HS-27A (cell line): ENCODE results near the gene UTF1.
"Not testable (repeated sequence)": the region's sequence is repeated elsewhere in the genome, so short reads cannot be mapped to it uniquely, and the experiment has no call there.

Experiments used
- DNase-seq: peaks from one replicate; pipeline ENCODE4 v3.0.0-alpha.2; 2012; ENCODE audit warnings: low read depth, missing footprints

UTF1 gene

DNA sequence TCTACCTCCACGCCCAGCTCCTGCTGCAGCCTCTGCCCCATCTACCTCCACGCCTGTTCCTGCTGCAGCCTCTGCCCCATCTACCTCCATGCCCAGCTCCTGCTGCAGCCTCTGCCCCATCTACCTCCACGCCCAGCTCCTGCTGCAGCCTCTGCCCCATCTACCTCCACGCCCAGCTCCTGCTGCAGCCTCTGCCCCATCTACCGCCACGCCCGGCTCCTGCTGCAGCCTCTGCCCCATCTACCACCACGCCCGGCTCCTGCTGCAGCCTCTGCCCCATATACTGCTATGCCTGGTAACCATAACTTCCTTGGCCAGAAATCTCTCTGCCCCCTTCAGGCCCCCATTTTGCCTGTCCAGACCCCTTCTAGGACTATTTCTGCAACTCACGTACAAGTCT lies 35.0 kb downstream of the UTF1 start:
- DNase-seq = not testable (repeated sequence)

DNA sequence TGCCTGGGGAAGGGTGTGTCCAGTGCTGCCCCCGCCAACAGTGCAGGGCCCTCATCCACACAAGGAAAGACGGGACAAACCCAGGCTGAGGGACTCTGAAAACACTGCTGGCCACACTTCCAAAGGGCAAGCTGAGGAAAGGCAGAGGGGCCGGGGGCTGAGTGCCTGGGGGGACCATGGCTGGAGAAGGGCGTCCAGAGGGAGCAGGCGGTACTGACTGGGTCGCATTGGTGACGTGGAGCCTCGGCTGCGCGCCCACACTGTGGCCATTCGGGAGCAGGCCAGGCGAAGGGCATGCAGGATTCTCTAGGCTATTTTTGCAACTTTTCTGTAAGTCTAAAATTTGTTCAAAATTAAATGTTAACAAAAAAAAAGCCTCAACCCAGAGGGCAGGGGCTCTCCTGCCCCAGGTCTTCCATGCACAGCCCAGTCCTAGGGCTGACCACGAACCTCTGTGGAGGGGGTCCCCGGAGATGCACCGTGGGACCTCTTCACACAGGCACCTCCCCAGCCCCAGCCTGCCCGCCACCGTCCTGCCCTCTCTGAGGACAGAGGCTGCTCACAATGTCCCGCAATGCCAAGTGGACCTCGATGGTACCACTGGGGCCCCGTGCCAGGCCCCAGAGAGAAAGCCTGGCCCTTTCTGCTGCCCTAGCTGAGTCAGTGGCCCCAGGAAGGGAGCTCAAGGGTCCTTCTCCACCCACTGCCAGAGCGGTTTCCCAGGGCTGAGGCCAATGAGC lies 36.2 kb downstream of the UTF1 start:
- no peak for DNase-seq

DNA sequence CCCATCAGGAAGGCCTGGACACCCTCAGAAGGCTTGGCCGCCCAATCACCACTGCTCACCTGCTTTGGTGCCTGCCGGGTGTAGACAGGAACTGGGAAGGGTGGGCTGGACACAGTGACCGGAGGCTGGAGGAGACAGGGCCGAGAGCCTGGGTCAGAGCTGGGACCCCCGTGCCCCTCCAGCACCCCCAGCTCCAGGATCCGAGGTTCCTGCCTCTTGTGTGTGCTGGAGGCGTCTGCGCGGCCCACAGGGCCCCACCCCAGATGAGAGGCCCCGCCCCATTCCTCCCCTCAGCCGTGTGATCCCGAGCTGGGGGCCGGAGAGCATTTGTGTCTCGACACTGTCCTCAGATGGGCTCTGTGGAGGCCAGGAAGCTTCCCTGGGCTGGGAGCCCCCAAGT lies 37.3 kb downstream of the UTF1 start:
- no peak for DNase-seq

DNA sequence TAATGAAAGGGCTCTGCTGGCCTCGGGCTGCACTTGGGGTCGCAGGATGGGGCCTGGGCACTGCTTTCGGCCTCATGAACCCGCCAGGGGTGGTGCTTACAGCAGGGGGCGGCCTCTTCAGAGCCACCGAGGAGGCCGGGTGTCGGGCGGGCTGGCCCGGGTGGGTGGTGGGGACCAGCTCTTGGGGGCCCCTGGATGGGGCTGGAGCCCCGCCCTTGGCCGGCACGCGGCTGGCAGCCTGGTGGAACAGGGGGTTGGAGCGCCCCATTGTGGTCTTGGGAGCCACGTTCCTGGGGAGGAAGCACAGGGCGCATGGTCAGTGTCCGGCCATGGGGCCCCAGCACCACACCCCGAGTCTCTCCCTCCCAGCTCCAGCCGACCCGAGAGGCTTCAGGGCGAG lies 37.8 kb downstream of the UTF1 start:
- no peak for DNase-seq

DNA sequence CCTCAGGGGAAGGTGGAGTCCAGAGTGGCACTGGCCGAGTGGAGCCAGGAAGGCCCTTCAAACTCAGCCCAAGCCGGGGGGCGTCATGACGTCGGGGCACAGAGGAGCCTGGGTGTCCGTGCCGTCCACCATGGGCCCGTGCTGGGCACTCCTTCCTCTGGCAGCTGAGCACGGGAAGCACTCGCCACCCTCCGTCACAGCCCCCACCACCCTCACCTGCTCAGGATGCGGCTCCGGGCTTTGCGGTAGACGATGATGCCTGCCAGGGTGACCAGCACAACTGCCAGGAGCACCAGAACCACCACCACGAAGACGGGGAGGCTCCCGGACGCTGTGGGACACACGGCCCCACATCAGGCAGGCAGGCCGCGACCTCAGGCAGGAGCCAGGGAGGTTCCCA lies 38.5 kb downstream of the UTF1 start:
- no peak for DNase-seq

DNA sequence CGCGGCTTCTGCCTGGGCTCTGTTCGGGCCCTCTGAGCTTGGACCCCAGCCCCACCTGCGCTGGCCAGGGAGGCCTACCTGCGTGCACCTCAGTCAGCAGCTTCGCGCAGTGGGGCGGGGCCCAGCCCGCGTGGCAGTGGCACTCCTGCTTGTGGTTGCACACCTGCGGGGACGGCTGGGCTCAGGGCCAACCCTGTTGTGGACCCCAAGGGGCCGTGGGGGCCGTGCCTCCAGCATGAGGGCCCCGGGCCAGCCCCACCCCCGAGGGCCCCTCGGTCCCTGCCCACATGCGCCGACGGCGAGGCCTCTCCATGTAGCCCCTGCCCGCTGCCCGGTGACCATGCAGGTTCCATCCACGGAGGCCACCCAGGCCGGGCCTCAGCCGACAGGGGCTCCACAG lies 39.4 kb downstream of the UTF1 start:
- DNase-seq = no peak

DNA sequence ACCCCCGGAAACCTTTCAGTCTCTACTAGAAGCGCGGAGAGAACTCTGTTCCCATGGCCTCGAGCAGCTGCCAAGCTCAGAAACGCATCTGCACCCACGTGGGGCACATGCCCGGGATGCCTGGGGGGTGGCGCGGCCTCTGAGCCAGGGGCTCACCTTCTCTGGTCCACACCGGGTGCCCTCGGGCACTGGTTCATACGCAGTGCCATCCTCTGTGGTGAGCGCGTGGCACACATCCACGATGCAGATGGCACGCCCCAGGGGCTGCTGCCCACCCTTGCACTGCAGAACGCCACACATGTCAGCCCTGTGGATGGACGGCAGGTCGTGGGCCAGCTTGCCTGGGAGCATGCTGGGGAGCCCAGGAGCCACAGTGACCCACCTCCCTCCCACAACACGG lies 40.2 kb downstream of the UTF1 start:
- no peak for DNase-seq

DNA sequence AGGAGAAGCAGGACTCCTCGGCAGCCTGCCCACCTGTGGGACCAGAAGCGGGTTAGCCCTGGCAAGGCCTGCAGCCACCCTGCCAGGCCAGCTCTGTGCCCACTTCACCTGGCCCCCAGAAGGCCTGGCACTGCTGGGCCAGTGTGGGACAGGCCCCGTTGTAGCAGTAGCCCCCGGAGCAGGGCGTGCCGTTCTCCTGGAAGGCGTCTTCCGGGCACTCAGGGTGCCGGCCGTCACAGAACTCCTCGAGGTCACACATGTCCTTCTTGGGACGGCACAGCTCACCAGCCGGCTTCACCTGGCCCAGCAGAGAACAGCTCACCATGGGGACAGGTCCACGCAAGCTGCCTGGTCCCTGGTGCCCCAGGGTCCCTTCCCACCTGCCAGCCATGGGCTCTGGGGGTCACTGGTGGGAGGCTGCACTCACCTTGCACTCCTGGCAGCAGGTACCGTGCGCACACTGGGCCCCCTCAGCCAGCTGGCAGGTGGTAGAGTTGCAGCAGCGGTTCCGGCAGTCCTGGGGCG lies 40.8 kb downstream of the UTF1 start:
- DNase-seq = no peak

DNA sequence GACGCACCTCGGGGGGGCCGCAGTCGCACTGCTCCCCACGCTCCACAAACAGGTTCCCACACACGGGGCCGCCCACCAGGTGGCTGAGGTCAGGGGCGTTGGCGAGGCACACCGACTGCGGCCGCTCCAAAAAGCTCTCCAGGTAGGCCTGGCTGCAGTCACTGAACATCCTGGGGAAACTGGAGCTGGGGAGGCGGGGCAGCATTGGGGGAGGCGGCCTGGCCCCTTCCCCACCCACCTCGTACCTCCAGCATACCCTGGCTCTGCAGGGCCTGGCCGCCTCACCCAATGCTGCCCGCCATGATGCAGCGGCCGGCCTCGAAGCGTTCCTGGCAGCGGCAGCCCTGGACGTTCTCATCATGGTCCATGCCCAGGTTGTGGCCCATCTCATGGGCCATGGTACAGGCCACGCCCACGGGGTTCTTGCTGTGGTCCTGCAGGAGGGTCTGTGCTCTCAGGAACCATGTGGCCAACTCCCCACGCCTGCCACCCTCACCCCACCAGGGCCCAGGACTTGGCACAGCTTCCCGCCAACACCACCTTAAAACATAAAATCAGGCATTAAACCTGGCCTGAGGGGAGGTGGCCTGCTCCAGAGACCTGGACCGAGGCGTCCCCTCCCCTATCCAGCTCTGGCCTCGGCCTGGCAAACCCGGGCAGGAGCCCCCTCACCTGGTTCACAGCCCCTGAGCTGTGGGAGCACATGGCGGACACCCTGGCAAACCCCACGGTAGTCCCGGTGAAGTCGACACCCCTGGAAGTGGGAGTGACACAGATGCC lies 41.7 kb downstream of the UTF1 start:
- no peak for DNase-seq

DNA sequence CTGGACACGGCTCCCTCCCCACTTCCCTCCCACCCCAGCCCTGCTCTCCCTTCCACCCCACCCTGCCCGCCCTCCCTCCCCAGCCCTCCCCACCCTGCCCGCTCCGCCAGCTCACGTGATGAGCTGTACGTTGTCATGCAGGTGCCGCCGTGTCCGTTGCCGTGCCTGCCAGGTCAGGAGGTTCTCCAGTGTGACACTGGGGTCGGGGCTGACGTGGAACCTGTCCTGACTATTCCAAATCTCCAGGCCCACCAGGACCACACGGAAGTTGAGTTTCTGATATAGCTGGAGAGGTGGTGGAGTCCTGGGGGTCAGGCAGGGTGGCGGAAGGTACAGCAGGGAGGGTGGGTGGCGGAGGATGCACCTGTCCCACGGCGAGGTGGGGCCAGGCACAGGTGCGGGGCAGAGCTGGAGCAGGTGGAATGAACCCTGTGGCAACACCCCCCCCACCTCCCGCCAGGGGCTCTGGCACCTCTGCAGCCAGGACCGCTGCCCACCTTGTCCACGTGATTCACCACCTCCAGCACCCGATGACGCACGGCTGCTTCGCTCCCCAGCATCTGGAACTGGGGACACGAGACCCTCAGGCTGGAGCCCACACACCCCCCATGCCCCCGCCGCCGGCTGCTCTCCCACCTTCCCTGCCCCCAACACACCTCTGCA lies 42.4 kb downstream of the UTF1 start:
- no peak for DNase-seq

DNA sequence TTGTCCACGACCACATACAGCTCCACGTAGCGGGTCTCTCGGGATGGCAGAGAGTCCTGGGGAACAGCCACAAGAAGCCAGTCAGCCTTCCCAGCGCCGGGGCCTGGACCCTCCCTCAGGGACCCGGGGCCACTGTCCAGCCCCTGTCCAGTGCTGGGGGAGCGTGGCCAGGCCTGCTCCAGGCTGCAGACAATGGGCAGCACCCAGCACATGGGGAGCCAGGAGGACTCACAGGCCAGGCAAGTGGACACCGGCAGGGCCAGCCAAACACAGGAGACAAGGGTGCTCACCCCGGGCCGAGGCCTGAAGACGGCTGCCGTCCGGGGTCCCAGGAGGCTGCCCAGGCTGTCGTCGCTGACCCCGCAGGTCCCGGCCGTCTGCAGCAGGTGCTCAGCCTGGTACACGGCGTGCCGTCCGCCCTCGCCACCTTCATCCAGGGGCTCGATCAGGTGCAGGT lies 43.0 kb downstream of the UTF1 start:
- DNase-seq = no peak

DNA sequence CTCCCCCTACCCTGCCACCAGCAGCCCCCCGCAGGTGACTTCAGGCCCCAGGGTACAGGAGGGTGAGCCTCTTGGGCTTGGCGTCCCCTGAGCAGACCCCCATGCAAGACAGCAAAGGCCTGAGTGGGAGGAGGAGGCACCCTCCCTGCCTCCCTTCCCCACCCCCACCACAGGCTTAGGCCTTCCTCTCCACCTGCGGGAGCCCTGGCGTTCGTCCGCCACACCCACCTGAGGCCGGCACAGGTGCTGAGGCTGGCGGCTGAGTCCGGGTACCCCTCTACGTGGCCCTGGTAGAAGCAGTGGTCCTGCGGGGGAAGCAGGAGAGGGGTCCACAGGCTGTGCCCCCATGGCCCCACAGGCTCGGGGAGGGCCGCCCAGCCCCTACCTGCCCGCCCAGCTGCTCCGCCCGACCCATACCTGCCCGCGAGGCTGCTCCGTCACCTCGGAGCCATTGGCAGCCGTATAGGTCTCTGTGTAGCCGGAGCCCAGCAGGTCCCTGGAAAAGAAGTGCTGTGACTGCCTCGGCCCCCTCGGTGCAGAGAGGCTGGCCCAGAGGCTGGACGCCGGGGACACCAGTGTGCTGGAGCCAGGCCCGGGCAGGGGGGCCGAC lies 43.6 kb downstream of the UTF1 start:
- DNase-seq = no peak

DNA sequence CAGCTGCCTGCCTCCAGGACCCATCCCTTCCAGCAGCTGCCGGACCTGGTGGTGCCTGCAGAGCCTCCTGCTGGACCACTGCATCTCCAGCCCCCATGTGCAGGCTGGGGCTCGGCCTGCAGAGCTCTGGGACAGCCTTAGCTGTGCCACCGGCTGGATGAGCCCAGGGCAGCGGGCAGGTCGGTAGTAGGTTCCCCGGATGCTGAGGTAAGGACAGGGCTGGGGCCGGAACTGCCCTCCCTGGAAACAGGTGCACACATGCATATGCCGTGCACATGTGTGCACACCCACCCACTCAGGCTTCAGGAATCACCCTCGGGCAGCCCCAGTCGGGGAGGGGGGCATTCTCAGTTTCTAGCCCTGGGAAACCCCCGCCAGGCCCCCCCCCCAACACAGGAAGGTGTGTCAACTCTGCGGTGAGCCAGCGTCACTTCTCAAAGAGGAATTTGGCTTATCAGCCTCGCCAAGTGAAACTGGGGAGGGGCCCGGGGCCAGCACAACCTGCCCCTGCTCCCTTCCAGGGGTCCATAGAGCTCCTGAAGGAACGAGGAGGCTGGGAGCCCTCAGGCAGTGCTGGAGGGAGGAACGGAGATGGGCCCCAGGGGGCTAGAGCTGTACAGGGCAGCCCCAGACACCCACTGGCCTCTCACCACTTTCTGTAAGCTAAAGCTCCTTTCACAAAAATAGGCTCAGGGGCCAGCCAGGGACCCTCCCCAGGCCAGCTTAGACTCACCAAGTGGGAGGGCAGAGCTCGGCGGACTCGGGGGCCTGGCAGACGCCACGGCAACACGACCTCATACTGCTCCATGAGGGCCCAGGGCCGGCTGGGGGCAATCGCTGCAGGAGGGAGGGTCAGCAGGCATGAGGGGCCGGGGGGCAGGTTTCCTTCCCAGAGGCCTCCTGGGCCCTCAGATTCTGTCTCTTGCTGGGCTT lies 45.0 kb downstream of the UTF1 start:
- no peak for DNase-seq

DNA sequence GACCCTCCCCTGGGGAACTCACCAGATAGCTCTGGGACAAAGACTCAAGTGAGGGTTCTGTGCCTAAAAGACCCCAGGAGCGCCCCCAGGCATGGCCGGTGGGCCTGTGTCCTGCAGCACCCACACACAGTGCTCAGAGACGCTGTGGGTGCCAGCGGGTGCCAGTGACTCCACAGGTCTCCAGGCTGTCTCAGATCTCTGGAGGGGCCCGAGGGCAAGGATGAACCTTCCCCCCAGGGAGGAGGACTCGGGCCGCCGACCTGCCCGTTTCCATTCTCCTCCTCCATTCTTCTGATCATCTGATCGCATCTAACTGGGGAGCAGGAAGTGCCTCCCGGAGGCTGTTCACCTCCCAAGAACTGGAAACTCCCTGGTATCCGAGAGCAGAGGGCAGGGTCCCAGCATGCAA lies 45.7 kb downstream of the UTF1 start:
- no peak for DNase-seq

DNA sequence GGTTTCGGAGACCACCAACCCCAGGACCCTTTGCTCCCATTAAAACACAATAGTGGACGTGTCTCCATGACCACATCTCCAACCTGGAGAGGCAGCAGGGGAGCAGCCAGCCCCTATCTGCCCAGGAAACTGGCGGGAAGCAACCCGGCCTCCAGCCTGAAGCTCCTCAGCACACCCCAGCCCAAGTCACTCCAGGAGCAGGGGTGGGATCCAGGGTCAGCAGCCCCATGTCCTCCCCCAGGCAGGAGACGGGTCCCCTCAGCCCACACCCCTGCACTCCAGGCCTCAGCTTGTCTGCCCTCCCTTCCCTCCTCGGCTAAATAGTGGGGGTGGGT lies 46.0 kb downstream of the UTF1 start:
- DNase-seq = no peak

DNA sequence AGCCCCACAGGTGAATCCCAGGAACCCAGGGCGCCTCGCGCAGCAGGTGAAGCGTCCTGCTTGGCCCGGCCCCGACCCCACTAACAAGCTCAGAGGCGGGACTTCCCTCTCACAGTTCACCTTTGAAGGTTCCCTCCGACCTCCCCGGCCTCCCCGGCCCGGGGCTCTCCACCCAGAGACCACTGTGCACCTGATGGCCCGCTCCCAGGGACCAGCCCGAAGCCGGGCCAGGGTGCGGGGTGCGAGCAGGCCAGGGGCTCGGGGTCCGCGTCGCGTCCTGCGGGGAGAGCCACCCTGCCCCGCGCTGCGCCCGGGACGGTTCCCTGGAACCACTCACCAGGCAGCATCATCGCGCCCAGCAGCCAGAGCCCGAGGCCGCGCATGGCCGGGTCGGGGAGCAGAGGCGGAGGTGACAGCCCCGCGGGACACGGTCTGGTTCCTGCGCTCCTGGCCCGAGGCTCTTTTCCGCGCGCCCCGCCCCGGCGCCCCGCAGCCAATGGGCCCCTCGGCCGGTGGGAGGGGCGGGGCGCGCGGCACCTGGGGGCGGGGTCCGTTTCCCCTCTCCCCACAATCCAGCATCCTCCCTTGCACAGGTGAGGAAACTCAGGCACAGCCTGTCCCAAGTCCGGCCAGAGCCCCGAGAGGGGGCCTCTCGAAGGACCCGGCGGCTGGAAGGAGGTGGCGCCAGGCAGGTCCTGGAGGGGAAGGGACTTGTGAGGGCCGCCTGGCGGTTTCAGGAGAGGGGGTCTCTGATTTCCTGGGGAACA lies 46.6 kb downstream of the UTF1 start, which contains the start of gene ADAM8:
Gene ADAM8, minus strand, starts transcription at position 434 of the 767 bp plus-strand sequence. Its CDS starts 51 bp downstream, at position 383.
- no peak for DNase-seq

DNA sequence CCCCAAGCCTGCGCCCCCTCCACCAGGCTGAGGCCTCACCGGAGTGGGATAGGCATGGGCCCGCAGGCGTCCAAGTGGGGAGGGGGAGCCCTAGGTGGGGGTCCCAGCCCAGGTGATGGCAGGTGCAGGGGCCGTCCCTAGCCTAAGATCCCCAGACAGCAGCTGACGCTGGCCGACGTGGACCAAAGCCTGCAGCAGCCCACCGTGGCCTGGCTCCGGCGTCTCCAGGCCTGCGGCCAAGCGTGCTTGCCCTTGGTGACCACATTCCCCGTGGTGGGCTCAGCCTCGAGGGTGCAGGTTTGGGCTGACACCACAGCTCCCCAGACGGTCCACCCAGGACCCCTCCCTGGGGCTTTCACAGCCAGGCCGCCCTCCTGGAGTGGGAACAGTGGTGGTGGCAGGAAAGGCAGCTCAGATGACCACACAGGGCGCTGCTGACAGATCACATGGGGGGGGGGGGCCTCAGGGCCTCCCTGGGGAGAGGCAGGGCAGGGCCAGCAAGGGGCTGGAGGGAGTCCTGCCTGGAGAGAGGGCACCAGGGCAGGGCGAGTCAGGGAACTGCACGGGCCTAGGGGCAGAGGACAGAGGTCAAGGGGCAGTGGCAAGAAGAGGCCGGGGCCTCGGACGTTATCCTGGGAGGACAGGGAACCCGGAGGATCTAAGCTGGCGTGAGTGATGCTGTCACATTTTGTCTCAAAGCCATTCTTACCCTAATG lies 47.4 kb downstream of the UTF1 start:
- DNase-seq = no peak

DNA sequence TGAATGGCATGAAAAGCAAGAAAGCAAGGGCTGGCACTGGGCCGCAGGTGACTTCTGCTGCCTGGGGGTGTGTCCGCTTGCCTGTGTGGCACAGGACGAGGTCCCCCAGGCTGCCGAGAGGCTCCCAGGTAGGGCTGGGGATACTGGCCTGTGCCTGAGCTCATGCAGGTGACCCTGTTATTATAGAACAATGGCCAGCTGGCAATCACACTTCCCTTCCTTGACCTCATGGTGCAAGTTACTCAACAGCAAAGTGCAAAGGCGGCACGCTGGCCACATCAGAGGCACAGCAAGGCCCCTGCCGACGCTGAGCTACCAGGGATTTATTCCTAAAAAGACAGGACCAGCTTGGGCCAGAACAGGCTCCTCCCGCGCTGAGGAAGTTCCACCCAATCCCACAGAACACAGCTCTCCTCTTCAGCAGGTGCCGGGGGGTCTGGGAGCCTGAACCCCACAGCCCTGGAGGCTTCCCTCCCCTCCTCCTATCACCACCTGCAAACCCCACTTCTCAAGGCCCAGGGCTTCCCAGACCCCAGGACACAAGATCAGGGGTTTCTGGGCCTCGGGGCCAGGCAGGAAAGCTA lies 48.1 kb downstream of the UTF1 start:
- no peak for DNase-seq

DNA sequence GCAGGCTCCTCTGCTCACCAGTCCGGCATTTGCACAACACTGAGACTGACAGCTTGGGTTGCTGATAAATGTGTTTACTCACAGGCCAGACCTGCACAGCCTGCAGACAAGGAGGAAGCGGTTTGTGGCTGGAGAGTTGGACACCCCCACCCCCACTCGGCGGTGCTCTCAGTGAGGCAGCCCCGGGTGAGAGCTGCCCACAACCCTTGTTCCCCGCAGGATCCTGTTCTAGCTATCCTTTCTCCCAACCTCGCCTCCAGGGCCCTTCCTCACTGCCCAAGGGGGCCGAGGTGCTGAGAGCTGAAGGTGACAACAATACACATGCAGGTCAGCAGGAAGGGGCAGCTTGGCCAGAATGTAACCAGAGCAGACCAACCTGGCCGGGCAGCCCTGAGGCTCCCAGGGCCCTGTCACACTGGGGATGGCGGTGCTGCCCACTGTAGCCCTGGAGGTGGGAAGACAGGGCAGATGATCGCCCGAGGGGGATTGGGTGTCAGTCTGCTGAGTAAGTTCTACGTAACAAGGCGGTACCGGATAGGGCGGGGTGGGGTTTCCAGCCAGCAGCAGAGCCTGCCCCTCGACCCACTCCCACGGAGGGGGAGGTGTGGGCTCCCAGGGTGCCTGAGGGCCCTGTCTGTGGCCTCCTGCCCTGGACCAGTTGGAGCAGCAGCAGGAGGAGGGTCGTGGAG lies 48.7 kb downstream of the UTF1 start:
- DNase-seq = no peak
